CMK (cell line): ENCODE data around the gene ANXA4.
"Not testable (repeated sequence)": the region's sequence is repeated elsewhere in the genome, so short reads cannot be mapped to it uniquely, and the experiment has no call there.

Experiments used
- DNase-seq: peaks from one replicate; pipeline ENCODE4 v3.0.0-alpha.2; 2010; ENCODE audit warnings: low read depth

ANXA4 gene

GRCh38 chr2:69807821-69808540 is 66.0 kb downstream of the ANXA4 start:
- no peak for DNase-seq

DNA sequence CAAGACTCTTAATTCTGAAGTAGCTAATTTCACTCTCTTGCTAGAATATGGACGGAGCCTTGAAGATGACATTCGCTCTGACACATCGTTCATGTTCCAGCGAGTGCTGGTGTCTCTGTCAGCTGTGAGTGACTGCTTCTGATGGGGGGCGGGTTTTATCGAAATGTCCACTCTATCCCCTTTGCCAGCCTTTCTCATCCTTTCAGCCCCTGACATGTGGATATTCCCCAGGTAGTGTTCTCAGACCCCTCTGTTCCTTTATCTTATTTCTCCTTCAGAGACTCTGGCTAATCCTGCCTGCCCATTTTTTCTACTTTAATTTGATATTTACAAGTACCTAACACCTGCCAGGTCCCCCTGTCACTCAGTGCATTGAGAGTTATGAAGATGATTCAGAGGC is 68.6 kb downstream of the ANXA4 start:
- no peak for DNase-seq

DNA sequence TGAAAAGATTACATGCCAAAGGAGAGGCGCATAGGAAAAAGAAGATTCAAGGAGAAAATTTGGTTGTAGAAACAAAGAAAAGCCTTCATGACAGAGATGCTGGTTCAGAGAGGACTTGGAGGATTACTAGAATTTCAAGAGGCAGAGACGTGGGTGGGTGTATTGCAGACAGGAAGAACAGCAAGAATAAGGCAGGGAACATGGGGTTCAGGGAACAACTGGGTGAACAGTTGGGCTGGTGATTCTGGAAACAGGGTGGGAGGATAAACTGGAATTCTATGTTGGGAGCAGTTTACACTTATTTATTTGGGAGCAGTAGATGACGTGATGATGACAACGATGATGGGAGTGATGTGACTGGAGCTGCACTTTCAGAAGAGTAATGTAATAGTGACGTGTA is 69.1 kb downstream of the ANXA4 start:
- DNase-seq: no peak

DNA sequence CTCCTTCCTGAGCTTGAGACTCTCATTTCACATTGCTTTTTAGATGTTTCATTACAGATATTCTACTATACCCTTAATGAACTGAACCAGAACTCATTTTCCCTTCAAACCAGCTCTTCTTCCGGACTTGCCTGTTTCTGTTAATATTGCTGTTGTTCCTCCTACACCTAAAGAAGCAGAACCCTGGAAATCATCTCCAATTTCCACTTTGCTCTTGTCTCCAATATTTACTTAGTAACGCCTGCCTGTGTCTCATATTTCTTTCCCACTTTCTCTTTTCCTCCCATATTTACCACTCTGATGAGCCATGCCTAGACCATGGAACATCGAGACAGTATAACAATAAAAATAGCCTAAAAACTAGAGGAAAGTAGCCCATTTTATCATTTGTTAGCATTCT is 69.7 kb downstream of the ANXA4 start:
- no peak for DNase-seq

DNA sequence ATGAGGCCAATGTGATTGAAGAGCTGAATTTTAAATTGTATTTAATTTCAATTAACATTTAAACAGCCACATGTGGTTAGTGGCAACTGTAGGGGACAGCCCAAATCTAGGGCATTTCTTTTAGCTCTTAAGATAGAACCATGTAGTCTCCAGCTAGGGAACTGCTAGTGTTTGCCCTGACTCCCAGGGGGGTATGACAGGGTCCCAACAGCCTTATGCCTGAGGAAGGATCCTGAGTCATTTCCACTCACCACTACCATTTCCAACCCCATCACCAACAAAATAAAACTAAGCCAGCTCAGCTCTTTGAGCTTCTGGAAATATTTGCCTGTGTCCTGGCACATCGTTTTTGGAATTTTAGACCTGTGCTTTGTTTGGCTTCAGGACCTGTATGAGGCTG is 73.8 kb downstream of the ANXA4 start:
- DNase-seq: no peak

DNA sequence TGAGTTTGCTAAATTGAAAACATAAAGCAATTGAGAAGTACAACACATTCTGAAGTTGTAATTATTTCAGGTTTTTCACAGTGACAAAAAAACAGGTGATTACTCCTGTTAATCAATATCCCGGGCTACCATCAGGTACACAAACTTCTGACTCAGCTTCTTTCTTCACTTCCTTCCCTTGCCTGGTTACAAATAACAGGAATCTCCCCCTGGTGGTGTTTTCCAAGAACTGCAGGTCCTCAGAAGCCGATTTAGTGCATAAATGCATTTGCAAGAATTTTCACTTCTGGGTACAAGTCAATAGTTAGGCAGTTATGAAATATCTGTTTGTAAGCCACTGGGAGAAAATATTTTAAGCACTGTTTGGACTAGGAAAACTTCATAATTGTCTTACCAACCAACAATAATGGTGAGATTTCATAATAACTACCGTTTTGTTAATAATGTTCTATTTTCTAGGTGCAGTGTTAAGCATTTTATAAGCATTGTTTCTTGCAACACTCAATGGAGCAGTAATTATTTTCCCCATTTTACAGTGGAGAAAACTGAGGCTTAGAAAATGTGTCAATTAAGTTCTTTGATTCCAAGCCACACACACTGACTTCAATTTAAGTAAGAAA is 75.1 kb downstream of the ANXA4 start:
- no peak for DNase-seq

- no peak for DNase-seq
Measured at GRCh38 chr2:69817729-69818501, 76.0 kb downstream of the ANXA4 start.

- no peak for DNase-seq
Measured at GRCh38 chr2:69827796-69828540, 86.0 kb downstream of the ANXA4 start.

- DNase-seq: no peak
Measured at GRCh38 chr2:69828938-69829255, 87.0 kb downstream of the ANXA4 start.

DNA sequence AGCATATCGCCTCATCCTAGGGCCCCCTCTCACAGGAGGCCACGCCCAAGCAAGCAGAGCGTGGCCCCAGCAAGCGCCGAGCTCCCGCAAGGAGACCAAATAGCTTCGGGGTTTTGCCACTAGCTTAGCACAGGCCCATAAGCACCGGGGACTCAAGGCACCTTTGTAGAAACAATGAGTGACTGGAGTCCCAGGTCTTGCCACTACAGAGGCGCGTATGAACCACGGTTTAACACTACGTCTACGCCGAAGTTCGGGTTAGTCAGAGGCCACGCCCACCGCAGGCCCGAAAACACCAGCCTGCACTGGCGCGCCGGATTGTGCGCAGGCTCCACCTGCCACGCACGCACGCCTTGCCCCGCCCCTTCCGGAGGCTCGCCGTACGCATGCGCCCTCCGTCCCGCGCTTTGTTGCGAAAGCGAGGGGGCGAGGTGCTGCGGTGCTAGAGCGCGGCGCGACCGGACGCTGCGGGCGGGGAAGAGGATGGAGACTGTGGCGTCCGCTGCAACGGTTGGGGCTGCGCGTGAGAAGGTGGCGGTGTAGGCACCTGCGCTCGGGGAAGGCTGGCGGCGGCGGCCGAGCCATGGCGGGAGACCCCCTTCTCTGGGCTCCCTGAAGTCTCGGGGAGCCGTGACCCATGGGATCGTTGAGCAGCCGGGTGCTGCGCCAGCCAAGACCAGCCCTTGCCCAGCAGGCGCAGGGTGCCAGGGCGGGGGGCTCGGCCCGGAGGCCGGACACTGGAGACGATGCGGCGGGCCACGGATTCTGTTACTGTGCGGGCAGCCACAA is 87.5 kb downstream of the ANXA4 start, which contains the start of gene GMCL1:
Gene GMCL1, plus strand, starts transcription at position 405 of the 789 bp plus-strand sequence. Its CDS starts 233 bp downstream, at position 638.
- DNase-seq: peak; percentile 93

DNA sequence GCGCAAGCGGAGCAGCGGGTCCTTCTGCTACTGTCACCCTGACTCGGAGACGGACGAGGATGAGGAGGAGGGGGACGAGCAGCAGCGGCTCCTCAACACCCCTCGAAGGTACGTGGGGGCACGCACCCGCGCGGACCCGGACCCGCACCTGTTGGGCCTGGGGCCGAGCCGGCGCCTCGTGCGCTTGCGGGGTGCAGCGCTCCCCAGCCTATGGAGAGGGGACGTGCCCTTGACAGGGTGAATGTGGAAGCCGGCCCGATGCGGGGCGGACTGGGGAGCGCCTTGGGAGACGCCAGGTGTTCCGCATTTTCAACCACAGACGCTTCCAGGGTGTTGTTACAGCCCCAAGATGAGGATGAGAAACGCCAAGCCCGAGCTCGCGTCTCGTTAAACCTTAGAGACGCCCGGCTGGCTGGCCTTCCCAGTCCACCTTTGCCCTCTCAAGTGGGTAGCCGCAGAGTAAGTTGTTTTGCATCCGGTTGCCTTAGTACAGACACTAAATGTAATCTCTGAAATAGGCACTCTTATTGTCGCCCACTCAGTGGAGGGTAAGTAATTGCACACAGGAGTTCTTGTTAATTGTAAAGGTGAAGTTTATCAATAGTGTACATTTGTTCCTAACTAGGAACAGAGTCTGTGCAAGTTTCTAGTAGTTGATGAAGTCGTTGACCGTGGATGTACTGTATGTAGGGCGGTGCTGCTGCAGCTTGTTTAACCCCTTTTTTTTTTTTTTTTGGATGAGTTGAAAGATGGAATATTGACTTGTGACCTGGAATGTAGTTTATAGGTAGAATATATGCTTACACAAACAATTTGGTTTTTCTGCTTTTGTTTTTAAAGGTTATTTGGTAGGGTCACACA is 88.3 kb downstream of the ANXA4 start:
- DNase-seq: no peak

- DNase-seq: not testable (repeated sequence)
Measured at GRCh38 chr2:69830906-69831241, 88.9 kb downstream of the ANXA4 start.

DNA sequence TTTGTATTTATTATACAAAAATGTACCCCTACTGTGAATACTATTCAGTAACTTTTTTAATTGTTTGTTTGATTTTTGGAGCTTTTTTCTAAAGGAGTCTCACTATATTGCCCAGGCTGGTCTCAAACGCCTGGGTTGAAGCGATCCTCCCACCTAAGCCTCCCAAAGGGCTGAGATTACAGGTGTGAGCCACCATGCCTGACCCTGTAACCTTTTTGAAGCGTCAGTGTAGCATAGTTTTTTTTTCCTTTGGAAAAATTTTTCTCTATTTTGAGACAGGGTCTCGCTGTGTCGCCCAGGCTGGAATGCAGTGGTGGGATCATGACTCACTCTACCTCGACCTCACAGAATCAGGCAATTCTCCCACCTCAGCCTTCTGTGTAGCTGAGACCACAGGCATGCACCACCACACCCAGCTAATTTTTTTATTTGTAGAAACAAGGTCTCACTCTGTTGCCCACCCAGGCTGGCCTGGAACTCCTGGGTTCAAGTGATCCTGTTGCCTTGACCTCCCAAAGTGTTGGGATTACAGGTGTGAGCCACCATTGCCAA is 89.5 kb downstream of the ANXA4 start:
- no peak for DNase-seq

DNA sequence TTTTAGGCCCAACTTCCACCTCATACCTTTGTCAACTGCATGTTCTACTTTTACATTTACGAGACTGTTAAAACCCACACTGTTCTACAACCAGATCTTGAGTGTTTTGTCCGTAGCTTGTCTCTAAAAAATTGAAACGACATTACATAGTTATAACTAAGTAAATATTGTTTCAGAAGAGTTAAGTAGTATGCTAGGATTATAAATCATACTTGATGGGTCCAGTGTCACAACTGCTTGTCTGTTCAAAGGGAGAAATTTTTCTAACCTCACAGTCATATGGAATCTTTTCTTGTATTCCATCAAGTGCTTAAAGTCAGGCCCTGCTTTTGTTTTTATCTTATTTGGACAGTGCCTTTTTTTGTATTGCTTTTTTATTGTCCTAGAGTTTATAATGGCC is 91.8 kb downstream of the ANXA4 start:
- no peak for DNase-seq

DNA sequence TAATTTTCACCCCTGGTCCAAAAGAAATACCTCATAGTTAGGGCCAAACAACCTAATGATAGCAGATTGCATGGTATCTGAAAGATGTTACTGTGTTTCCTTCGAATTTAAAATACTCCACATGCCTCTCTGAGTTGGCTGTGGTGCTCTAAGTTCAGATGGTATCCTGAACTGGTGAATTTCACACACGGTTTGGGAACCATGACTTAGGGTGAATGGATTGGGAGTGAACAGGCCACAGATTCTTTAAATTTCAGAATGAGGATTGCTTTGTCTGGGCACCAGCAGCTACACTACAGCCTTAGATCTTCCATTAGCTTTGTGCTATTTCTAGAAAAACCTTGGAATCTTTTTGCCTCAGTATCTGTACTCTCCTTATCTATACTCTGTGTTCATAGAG is 93.7 kb downstream of the ANXA4 start:
- DNase-seq: no peak

DNA sequence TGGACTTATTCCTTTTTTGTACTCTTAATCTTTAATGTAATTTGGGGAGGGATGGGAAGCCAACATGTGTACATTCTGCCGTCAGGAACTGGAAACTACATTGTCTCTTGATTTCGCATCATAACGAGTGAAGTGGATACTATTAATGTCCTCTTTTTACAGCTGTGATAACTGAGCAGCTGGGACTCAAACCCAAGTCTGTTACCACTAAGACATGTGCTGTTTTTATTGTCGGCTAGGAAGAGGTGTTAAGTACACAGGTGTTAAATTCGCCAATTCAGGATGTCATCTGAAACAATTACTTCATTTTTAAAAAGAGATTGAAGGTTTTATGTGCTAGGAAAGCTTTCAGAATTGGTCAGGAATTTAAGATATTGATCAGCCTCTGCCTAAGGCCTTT is 94.4 kb downstream of the ANXA4 start:
- DNase-seq: no peak

GRCh38 chr2:69837533-69837932 is 95.6 kb downstream of the ANXA4 start:
- no peak for DNase-seq

DNA sequence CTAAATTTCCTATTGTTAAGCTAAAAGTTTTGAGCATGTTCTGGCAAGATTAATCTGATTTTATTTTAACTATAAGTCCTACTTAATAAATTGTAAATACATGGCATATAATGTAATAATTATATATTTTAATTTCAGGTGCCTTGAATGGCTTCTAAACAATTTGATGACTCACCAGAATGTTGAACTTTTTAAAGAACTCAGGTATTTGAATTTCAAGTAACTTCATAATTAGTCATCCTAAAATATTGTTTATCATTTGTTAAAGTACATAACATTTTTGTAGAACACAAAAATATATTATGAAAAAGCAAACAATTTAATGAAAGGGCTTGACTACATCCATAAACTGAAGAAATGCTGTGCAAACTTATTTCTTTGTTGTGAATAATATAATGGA is 102.1 kb downstream of the ANXA4 start:
- DNase-seq: no peak

DNA sequence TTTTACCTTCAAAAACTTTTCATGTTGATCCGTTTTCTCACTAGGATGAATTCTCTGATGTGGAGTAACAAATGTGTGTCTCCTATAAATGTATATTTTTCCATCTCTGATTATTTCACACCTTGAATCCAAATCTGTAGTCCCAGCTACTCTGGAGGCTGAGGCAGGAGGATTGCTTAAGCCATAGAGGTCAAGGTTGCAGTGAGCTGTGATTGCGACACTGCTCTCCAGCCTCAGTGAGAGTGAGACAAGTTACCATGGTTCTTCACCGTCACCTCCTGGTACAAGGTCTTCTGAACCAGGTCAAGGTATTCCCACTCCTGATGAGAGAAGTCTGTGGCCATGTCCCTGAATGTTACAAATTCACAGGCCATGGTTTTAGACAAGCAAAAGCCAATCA is 102.6 kb downstream of the ANXA4 start:
- no peak for DNase-seq
